Dendritic cell treated with granulocyte-macrophage colony-stimulating factor and Interleukin-4, amounts not matched to agents 40 ng/mL and 50 ng/mL, for 4 days (primary cell): ENCODE data around the gene HOATZ.
A peak's percentile ranks its signal among the peaks of the same experiment; 100 is the strongest.

Experiments
- H3K27ac Mint-ChIP-seq: one replicate; pipeline ENCODE4 v1.8.0; 2022; ENCODE audit warnings: mild to moderate bottlenecking, mixed read lengths
- H3K27me3 Mint-ChIP-seq: one replicate; pipeline ENCODE4 v1.8.0; 2022; ENCODE audit warnings: mild to moderate bottlenecking, mixed read lengths
- H3K36me3 Mint-ChIP-seq: one replicate; pipeline ENCODE4 v1.8.0; 2022; ENCODE audit warnings: low read depth, mixed read lengths
- H3K4me1 Mint-ChIP-seq: one replicate; pipeline ENCODE4 v1.8.0; 2022; ENCODE audit warnings: low read depth, mixed read lengths
- H3K4me3 Mint-ChIP-seq: one replicate; pipeline ENCODE4 v1.8.0; 2022; ENCODE audit warnings: mild to moderate bottlenecking, moderate library complexity, mixed read lengths
- H3K9me3 Mint-ChIP-seq: one replicate; pipeline ENCODE4 v1.8.0; 2022; ENCODE audit warnings: mixed read lengths
- intact Hi-C: fragments of 100-400 bp; cut with micrococcal nuclease; formaldehyde crosslinking; loops from one replicate; pipeline ENCODE4 v1.15.0; 2022

Gene HOATZ

GRCh38 chr11:111502611-111503010, 12.0 kb upstream of the HOATZ start:
- Mint-ChIP-seq H3K27me3 (no peaks in the 10 kb centered on the region), H3K4me1 (peaks cover 3% of the 10 kb centered on the region), H3K9me3 (no peaks in the 10 kb centered on the region), H3K36me3 (no peaks in the 10 kb centered on the region), H3K4me3 (no peak overlapping the region), H3K27ac (no peak overlapping the region)
- intact Hi-C loops: no loop called here

- H3K27me3 Mint-ChIP-seq: peaks cover 32% of the 10 kb centered on the region
- no peaks in the 10 kb centered on the region for H3K36me3 Mint-ChIP-seq
- intact Hi-C loops: no loop called here
- peaks cover 20% of the 10 kb centered on the region for H3K4me1 Mint-ChIP-seq
- H3K27ac Mint-ChIP-seq: no peak overlapping the region
- H3K4me3 Mint-ChIP-seq: no peak overlapping the region
- H3K9me3 Mint-ChIP-seq: no peaks in the 10 kb centered on the region
These were observed 4.3 kb upstream of the HOATZ start for GRCh38 chr11:111510311-111510710.

GRCh38 chr11:111512296-111513239, 2.0 kb upstream of the HOATZ start, which contains the start of gene BTG4:
Gene BTG4 (minus strand): TSS chr11:111512386. CDS start chr11:111498776, 13,610 bp downstream.
- Mint-ChIP-seq H3K9me3 (no peaks in the 10 kb centered on the region), H3K4me1 (peaks cover 18% of the 10 kb centered on the region), H3K36me3 (no peaks in the 10 kb centered on the region), H3K27ac (no peak within 1 kb of the TSS), H3K27me3 (peaks cover 32% of the 10 kb centered on the region), H3K4me3 (peak within 1 kb of the TSS; percentile 79)
- intact Hi-C loops: no loop called here

GRCh38 chr11:111513240-111513605, 1.4 kb upstream of the HOATZ start:
- Mint-ChIP-seq H3K4me3 (no peak overlapping the region), H3K4me1 (peaks cover 15% of the 10 kb centered on the region), H3K9me3 (no peaks in the 10 kb centered on the region), H3K27ac (no peak overlapping the region), H3K36me3 (no peaks in the 10 kb centered on the region), H3K27me3 (peaks cover 32% of the 10 kb centered on the region)
- intact Hi-C loops: no loop called here

GRCh38 chr11:111515591-111515990, 1.0 kb downstream of the HOATZ start:
- Mint-ChIP-seq H3K9me3 (no peaks in the 10 kb centered on the region), H3K27ac (no peak overlapping the region), H3K36me3 (no peaks in the 10 kb centered on the region), H3K4me3 (no peak overlapping the region), H3K27me3 (peaks cover 30% of the 10 kb centered on the region), H3K4me1 (peaks cover 15% of the 10 kb centered on the region)
- intact Hi-C loops: no loop called here

- H3K4me3 Mint-ChIP-seq: no peak overlapping the region
- intact Hi-C loops: no loop called here
- H3K9me3 Mint-ChIP-seq: no peaks in the 10 kb centered on the region
- H3K36me3 Mint-ChIP-seq: no peaks in the 10 kb centered on the region
- peaks cover 13% of the 10 kb centered on the region for H3K4me1 Mint-ChIP-seq
- no peak overlapping the region for H3K27ac Mint-ChIP-seq
- peaks cover 10% of the 10 kb centered on the region for H3K27me3 Mint-ChIP-seq
These were observed 4.1 kb downstream of the HOATZ start for GRCh38 chr11:111518668-111519067.

GRCh38 chr11:111520560-111520959, 6.0 kb downstream of the HOATZ start:
- Mint-ChIP-seq H3K9me3 (no peaks in the 10 kb centered on the region), H3K27ac (no peak overlapping the region), H3K27me3 (no peaks in the 10 kb centered on the region), H3K4me3 (no peak overlapping the region), H3K36me3 (no peaks in the 10 kb centered on the region), H3K4me1 (peaks cover 11% of the 10 kb centered on the region)
- intact Hi-C loops: no loop called here

GRCh38 chr11:111521135-111521534, 6.6 kb downstream of the HOATZ start:
- Mint-ChIP-seq H3K4me1 (peaks cover 11% of the 10 kb centered on the region), H3K27ac (no peak overlapping the region), H3K4me3 (no peak overlapping the region), H3K9me3 (no peaks in the 10 kb centered on the region), H3K27me3 (no peaks in the 10 kb centered on the region), H3K36me3 (no peaks in the 10 kb centered on the region)
- intact Hi-C loops: no loop called here

- peaks cover 17% of the 10 kb centered on the region for H3K4me1 Mint-ChIP-seq
- intact Hi-C loops: no loop called here
- no peak overlapping the region for H3K27ac Mint-ChIP-seq
- no peaks in the 10 kb centered on the region for H3K36me3 Mint-ChIP-seq
- H3K4me3 Mint-ChIP-seq: no peak overlapping the region
- no peaks in the 10 kb centered on the region for H3K9me3 Mint-ChIP-seq
- no peaks in the 10 kb centered on the region for H3K27me3 Mint-ChIP-seq
These were observed 7.8 kb downstream of the HOATZ start for GRCh38 chr11:111522426-111522825.

GRCh38 chr11:111523343-111523742, 8.8 kb downstream of the HOATZ start:
- H3K9me3 Mint-ChIP-seq: no peaks in the 10 kb centered on the region
- intact Hi-C loops: no loop called here
- peaks cover 17% of the 10 kb centered on the region for H3K4me1 Mint-ChIP-seq
- H3K4me3 Mint-ChIP-seq: no peak overlapping the region
- no peaks in the 10 kb centered on the region for H3K36me3 Mint-ChIP-seq
- no peak overlapping the region for H3K27ac Mint-ChIP-seq
- H3K27me3 Mint-ChIP-seq: no peaks in the 10 kb centered on the region

GRCh38 chr11:111524056-111524455, 9.5 kb downstream of the HOATZ start:
- Mint-ChIP-seq H3K4me3 (no peak overlapping the region), H3K4me1 (peaks cover 17% of the 10 kb centered on the region), H3K27ac (no peak overlapping the region), H3K36me3 (no peaks in the 10 kb centered on the region), H3K9me3 (no peaks in the 10 kb centered on the region), H3K27me3 (no peaks in the 10 kb centered on the region)
- intact Hi-C loops: no loop called here

- Mint-ChIP-seq H3K9me3 (no peaks in the 10 kb centered on the region), H3K27ac (no peak overlapping the region), H3K36me3 (no peaks in the 10 kb centered on the region), H3K27me3 (no peaks in the 10 kb centered on the region), H3K4me3 (no peak overlapping the region), H3K4me1 (peaks cover 17% of the 10 kb centered on the region)
- intact Hi-C loops: no loop called here
These were observed 10.9 kb downstream of the HOATZ start for GRCh38 chr11:111525456-111525855.

GRCh38 chr11:111526501-111526900, 11.9 kb downstream of the HOATZ start:
- no peak overlapping the region for H3K27ac Mint-ChIP-seq
- H3K4me1 Mint-ChIP-seq: peaks cover 23% of the 10 kb centered on the region
- no peaks in the 10 kb centered on the region for H3K9me3 Mint-ChIP-seq
- intact Hi-C loops: no loop called here
- H3K4me3 Mint-ChIP-seq: no peak overlapping the region
- no peaks in the 10 kb centered on the region for H3K36me3 Mint-ChIP-seq
- H3K27me3 Mint-ChIP-seq: no peaks in the 10 kb centered on the region

GRCh38 chr11:111527279-111527678, 12.7 kb downstream of the HOATZ start:
- no peaks in the 10 kb centered on the region for H3K27me3 Mint-ChIP-seq
- intact Hi-C loops: no loop called here
- H3K36me3 Mint-ChIP-seq: no peaks in the 10 kb centered on the region
- H3K9me3 Mint-ChIP-seq: no peaks in the 10 kb centered on the region
- H3K4me3 Mint-ChIP-seq: no peak overlapping the region
- peaks cover 30% of the 10 kb centered on the region for H3K4me1 Mint-ChIP-seq
- no peak overlapping the region for H3K27ac Mint-ChIP-seq

GRCh38 chr11:111528557-111528956, 14.0 kb downstream of the HOATZ start:
- Mint-ChIP-seq H3K4me3 (no peak overlapping the region), H3K27ac (no peak overlapping the region), H3K36me3 (no peaks in the 10 kb centered on the region), H3K4me1 (peaks cover 31% of the 10 kb centered on the region), H3K27me3 (no peaks in the 10 kb centered on the region), H3K9me3 (no peaks in the 10 kb centered on the region)
- intact Hi-C loops: no loop called here
